ENCODE data around the gene AAMDC. TPM values are rescaled to one million over a fixed set of nuclear protein-coding genes. Genes with fewer than 3 reads are reported as not detected.

The AAMDC gene
- total RNA-seq, 1 experiment from 2014 or later: 20.7 TPM

DNA sequence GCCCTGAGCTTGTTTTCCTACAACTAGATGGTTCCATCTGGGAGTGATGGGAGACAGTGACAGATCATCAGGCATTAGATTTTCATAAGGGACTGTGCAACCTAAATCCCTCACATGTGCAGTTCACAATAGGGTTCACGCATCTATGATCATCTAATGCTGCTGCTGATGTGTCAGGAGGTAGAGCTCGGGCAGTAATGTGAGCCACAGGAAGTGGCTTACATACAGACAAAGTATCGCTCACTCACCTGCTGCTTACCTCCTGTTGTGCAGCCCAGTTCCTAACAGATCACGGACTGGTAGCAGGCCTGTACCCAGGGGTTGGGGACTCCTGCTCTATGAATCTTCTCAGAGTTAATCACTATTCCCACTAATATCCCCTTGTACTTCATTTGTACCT is 12.4 kb downstream of the AAMDC start:
- H3T11ph ChIP-seq (ENCODE audit: low read length): no peak overlapping the region
- H2BK20ac ChIP-seq (ENCODE audit: low read depth, low read length, poor library complexity, severe bottlenecking): no peak overlapping the region
- no peak overlapping the region for H3K9ac ChIP-seq (ENCODE audit: extremely low read depth, insufficient read length, low read length)
- no peak overlapping the region for H4K91ac ChIP-seq (ENCODE audit: insufficient read length, low read depth, low read length)
- WGBS (ENCODE audit: extremely low coverage, insufficient read length, low lambda C conversion rate): no CpG with 5 or more reads among the region's 4 CpGs
- H4K8ac ChIP-seq (replicated peaks; ENCODE audit: insufficient read length, low read depth, low read length): no peak overlapping the region
- no peaks in the 10 kb centered on the region for H3K27me3 ChIP-seq (ENCODE audit: insufficient read depth, low read length)
- H2BK5ac ChIP-seq (ENCODE audit: insufficient read length, low read length): no peak overlapping the region
- no peak overlapping the region for H3K23ac ChIP-seq (ENCODE audit: insufficient read length, low read depth, low read length)
- no peaks in the 10 kb centered on the region for H3K4me1 ChIP-seq (ENCODE audit: insufficient read depth, low read length)
- no peak overlapping the region for H2AFZ ChIP-seq (ENCODE audit: low read length)
- no peak overlapping the region for H4K5ac ChIP-seq (ENCODE audit: insufficient read length, low read depth, low read length)
- H2BK15ac ChIP-seq (ENCODE audit: low read depth, low read length): no peak overlapping the region
- no peaks in the 10 kb centered on the region for H3K27me3 Mint-ChIP-seq (ENCODE audit: low read depth)
- H2AK5ac ChIP-seq (ENCODE audit: insufficient read length, low read length): no peak overlapping the region
- H3K79me1 ChIP-seq (ENCODE audit: insufficient read depth, low read depth, low read length, poor library complexity, severe bottlenecking): no peaks in the 10 kb centered on the region
- no peak overlapping the region for H3K14ac ChIP-seq (ENCODE audit: insufficient read depth, low read length)
- no peaks in the 10 kb centered on the region for H3K79me2 ChIP-seq (ENCODE audit: insufficient read depth, low read length)
- H3K27ac ChIP-seq (ENCODE audit: insufficient read length, low read depth, low read length): no peak overlapping the region
- no peak overlapping the region for H3K27ac Mint-ChIP-seq
- H3K4me1 Mint-ChIP-seq: no peaks in the 10 kb centered on the region
- no peaks in the 10 kb centered on the region for H4K20me1 ChIP-seq (ENCODE audit: control insufficient read depth, insufficient read depth, insufficient read length)
- TF ChIP-seq, protein P1, sequence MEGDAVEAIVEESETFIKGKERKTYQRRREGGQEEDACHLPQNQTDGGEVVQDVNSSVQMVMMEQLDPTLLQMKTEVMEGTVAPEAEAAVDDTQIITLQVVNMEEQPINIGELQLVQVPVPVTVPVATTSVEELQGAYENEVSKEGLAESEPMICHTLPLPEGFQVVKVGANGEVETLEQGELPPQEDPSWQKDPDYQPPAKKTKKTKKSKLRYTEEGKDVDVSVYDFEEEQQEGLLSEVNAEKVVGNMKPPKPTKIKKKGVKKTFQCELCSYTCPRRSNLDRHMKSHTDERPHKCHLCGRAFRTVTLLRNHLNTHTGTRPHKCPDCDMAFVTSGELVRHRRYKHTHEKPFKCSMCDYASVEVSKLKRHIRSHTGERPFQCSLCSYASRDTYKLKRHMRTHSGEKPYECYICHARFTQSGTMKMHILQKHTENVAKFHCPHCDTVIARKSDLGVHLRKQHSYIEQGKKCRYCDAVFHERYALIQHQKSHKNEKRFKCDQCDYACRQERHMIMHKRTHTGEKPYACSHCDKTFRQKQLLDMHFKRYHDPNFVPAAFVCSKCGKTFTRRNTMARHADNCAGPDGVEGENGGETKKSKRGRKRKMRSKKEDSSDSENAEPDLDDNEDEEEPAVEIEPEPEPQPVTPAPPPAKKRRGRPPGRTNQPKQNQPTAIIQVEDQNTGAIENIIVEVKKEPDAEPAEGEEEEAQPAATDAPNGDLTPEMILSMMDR (conservative IDR thresholded peaks at IDR 0.05): no peak
- peaks cover 32 to 40% of the 10 kb centered on the region in 2 experiments for H3K9me3 Mint-ChIP-seq
- H3K23me2 ChIP-seq (ENCODE audit: insufficient read length, low read depth, low read length, poor library complexity, severe bottlenecking): no peaks in the 10 kb centered on the region
- H3K9me3 ChIP-seq (ENCODE audit: control insufficient read depth, low read depth, low read length): peaks cover 12% of the 10 kb centered on the region
- H3K4me3 Mint-ChIP-seq: no peak overlapping the region
- H3K36me3 Mint-ChIP-seq (ENCODE audit: insufficient read depth in 1 of 3, low read depth in 3 of 3): peaks cover 10 to 30% (median 12%) of the 10 kb centered on the region in 3 experiments
- no peak overlapping the region for H3K4me2 ChIP-seq (ENCODE audit: insufficient read depth, insufficient read length, low read length)
- H2BK120ac ChIP-seq (ENCODE audit: low read depth, low read length, poor library complexity, severe bottlenecking): no peak overlapping the region
- DNase-seq: no peak
- H3K56ac ChIP-seq (ENCODE audit: insufficient read length, low read depth, low read length): no peak overlapping the region
- no peak overlapping the region for H2BK12ac ChIP-seq (ENCODE audit: insufficient read length, low read depth, low read length)
- H3K4ac ChIP-seq (ENCODE audit: low read depth, low read length): no peak overlapping the region
- H3K18ac ChIP-seq (ENCODE audit: insufficient read length, low read depth, low read length): no peak overlapping the region

Data from H9 (cell line).